ENCODE data around the gene INHBC. TPM values are rescaled to one million over a fixed set of nuclear protein-coding genes. Genes with fewer than 3 reads are reported as not detected.

Gene INHBC
- total RNA-seq, 4 donors from 2014 or later, result 0.20 to 0.35 TPM; not detected in 2

DNA sequence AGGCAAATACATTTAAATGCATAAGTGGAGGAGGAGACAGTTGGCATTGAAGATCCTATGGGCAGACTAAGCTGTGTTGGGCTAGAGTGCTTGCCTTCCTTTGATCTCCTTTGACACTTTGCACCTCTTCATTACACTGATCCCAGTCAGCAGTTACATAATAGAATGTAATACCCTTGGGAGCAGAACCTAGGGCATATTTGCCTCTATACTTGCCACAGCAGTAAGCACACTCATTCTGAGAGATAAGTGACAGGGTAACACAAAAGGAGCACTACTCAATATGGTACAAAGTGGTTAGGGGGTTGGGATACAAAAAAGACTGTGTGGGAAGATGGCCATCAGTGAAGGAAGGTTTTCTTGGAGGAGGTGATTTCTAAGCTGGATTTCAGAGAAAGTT is 62.2 kb downstream of the INHBC start:
- Histone ChIP-seq H3K36me3 (peaks cover 0 to 50% of the 10 kb centered on the region in 2 donors), H3K9me3 (no peaks in the 10 kb centered on the region), H3K27me3 (no peaks in the 10 kb centered on the region), H3K4me3 (no peak overlapping the region), H3K27ac (no peak overlapping the region), H3K4me1 (no peaks in the 10 kb centered on the region)
- no peak for TF ChIP-seq POLR2A (IDR thresholded peaks at IDR 0.05)
- TF ChIP-seq CTCF (IDR thresholded peaks at IDR 0.05 in 4 of 5, conservative IDR thresholded peaks at IDR 0.05 in 1 of 5), result no peak
- in situ Hi-C loops (cut with MboI; ENCODE audit: low sequenced_read_pairs in 4 of 4) (no loop called here), intact Hi-C loops (cut with DNase I; ENCODE audit: low total_unique reads) (no loop called here)
- DNase-seq (no peak), ATAC-seq (no peak)

DNA sequence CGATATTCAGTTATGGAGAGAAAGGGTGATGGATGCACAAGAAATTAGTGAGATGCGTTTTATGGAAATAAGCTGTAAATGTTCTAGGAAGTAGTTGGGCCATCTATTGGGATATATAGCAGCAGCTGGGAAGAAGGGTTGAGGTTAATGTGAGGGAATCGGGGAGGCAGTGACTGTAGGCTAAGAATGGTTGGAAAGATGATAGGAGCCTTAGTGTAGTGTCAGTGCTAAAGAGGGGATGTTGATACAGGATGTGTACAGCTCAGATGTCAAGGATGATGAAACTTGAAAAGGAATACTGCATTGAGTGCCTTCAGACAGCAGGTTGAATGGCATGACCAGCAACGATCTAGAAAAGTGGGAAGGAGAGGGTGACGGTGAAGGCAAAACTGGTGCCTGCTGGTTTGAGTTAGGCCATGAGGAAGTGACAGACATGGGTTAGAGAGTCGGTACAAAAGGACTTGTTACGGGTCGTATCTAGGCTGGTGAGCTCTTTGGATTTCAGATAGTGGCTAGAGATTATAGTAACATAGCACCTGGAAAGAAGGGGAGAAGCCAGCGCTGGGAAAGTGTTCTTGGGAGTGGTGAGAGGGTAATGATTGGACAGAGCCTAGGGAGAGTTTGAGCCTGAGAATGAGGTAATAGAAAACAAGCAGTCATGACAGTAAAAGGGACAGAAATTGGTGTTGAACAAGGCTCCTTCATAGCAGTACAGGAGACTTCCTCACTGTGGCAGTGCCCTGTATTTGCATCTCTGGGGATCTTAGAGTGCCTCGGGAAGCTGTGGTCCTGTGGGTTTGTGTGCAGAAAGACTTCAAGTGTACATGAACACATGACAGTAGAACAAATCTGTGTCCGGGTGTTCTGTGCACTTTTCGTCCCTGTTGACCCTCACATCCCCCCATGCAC is 62.9 kb downstream of the INHBC start:
- DNase-seq (no peak), ATAC-seq (peak; percentile 65 to 91)
- H3K9me3 ChIP-seq, result no peaks in the 10 kb centered on the region
- H3K27me3 ChIP-seq, result no peaks in the 10 kb centered on the region
- TF ChIP-seq POLR2A (IDR thresholded peaks at IDR 0.05), result no peak
- TF ChIP-seq CTCF (IDR thresholded peaks at IDR 0.05 in 4 of 5, conservative IDR thresholded peaks at IDR 0.05 in 1 of 5), result no peak
- in situ Hi-C loops (cut with MboI; ENCODE audit: low sequenced_read_pairs in 4 of 4) (no loop called here), intact Hi-C loops (cut with DNase I; ENCODE audit: low total_unique reads) (no loop called here)
- H3K4me3 ChIP-seq, result no peak overlapping the region
- H3K36me3 ChIP-seq, result peaks cover 0 to 52% of the 10 kb centered on the region in 2 donors
- no peaks in the 10 kb centered on the region for H3K4me1 ChIP-seq
- no peak overlapping the region for H3K27ac ChIP-seq

- no peak for TF ChIP-seq POLR2A (IDR thresholded peaks at IDR 0.05)
- TF ChIP-seq CTCF (IDR thresholded peaks at IDR 0.05 in 4 of 5, conservative IDR thresholded peaks at IDR 0.05 in 1 of 5), result no peak
- in situ Hi-C loops (cut with MboI; ENCODE audit: low sequenced_read_pairs in 4 of 4), result no loop called here
- intact Hi-C loops (cut with DNase I; ENCODE audit: low total_unique reads), result no loop called here
- DNase-seq (no peak), ATAC-seq (no peak)
- H3K4me1 ChIP-seq, result no peaks in the 10 kb centered on the region
- no peak overlapping the region for H3K27ac ChIP-seq
- no peak overlapping the region for H3K4me3 ChIP-seq
- H3K27me3 ChIP-seq, result no peaks in the 10 kb centered on the region
- peaks cover 0 to 53% of the 10 kb centered on the region in 2 donors for H3K36me3 ChIP-seq
- no peaks in the 10 kb centered on the region for H3K9me3 ChIP-seq
Measured at GRCh38 chr12:57498132-57498502, 63.5 kb downstream of the INHBC start.

DNA sequence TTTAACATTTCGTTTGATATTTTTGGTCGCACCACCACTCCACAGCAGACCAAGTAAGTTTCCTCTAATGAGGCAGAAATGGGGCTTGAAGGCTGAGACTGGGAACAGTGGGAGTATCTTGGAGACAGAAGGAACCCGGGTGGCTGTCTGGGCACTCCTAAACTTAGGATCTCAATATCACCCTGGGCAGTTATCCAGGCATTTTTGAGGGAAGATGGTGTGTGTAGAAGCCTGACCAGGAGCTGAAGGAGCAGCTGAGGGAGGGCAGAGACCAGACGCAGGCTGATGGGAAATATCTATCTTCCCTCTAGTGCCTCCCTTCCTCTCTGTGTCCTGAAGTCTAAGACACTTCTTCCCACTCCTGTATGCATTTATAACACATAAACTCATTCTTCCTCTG is 64.0 kb downstream of the INHBC start:
- Histone ChIP-seq H3K4me3 (no peak overlapping the region), H3K36me3 (peaks cover 0 to 58% of the 10 kb centered on the region in 2 donors), H3K9me3 (no peaks in the 10 kb centered on the region), H3K4me1 (no peaks in the 10 kb centered on the region), H3K27ac (no peak overlapping the region), H3K27me3 (no peaks in the 10 kb centered on the region)
- TF ChIP-seq POLR2A (IDR thresholded peaks at IDR 0.05) (no peak), CTCF (IDR thresholded peaks at IDR 0.05 in 4 of 5, conservative IDR thresholded peaks at IDR 0.05 in 1 of 5) (no peak)
- in situ Hi-C loops (cut with MboI; ENCODE audit: low sequenced_read_pairs in 4 of 4) (no loop called here), intact Hi-C loops (cut with DNase I; ENCODE audit: low total_unique reads) (no loop called here)
- no peak for DNase-seq
- no peak for ATAC-seq
